Neural cell (in vitro differentiated cells): Measurements from ENCODE around the gene SLC35G6. TPM values are rescaled to one million over a fixed set of nuclear protein-coding genes. Genes with fewer than 3 reads are reported as not detected.

Source experiments
- H2AFZ ChIP-seq: fragments of 200-600, 300-800 bp; sonication (generic), shearing (Covaris generic); 2 replicates; pipeline ENCODE4 v1.6.0; 2014; ENCODE audit warnings: low read depth, mild to moderate bottlenecking, antibody characterized with exemption, low read length, moderate library complexity
- H3F3A ChIP-seq: fragments of 200-600 bp; shearing (Covaris generic); 2 replicates; pipeline ENCODE4 v1.6.1; 2016; ENCODE audit warnings: mild to moderate bottlenecking, moderate library complexity, mixed read lengths, antibody characterized with exemption, low read length; ENCODE audit not compliant: insufficient read depth, poor library complexity, severe bottlenecking
- H3K27ac ChIP-seq: fragments of 200-600, 300-800 bp; sonication (generic), shearing (Covaris generic); 2 replicates; pipeline ENCODE4 v1.5.1; 2014; ENCODE audit warnings: mild to moderate bottlenecking, low read length, moderate library complexity
- H3K27me3 ChIP-seq: fragments of 300-800, 200-600 bp; sonication (generic), shearing (Covaris generic); 2 replicates; pipeline ENCODE4 v1.6.0; 2014; ENCODE audit warnings: mild to moderate bottlenecking, low read depth, low read length, moderate library complexity; ENCODE audit not compliant: insufficient read depth
- H3K36me3 ChIP-seq: fragments of 300-800, 200-600 bp; sonication (generic), shearing (Covaris generic); 2 replicates; pipeline ENCODE4 v1.5.1; 2014; ENCODE audit warnings: mild to moderate bottlenecking, antibody characterized with exemption, low read length, moderate library complexity; ENCODE audit not compliant: insufficient read depth
- H3K4me2 ChIP-seq: fragments of 300-800, 200-600 bp; sonication (generic), shearing (Covaris generic); 2 replicates; pipeline ENCODE4 v1.6.0; 2014; ENCODE audit warnings: mild to moderate bottlenecking, low read length
- H3K4me3 ChIP-seq: fragments of 300-800, 200-600 bp; sonication (generic), shearing (Covaris generic); 2 replicates; pipeline ENCODE4 v1.5.1; 2014; ENCODE audit warnings: mild to moderate bottlenecking, low read length, moderate library complexity
- H3K79me2 ChIP-seq: fragments of 200-600 bp; shearing (Covaris generic); replicated peaks from 2 replicates; pipeline ENCODE4 v1.6.0; 2014; ENCODE audit warnings: mild to moderate bottlenecking, low read length, moderate library complexity; ENCODE audit not compliant: insufficient read depth
- H3K9ac ChIP-seq: fragments of 300-800, 200-600 bp; sonication (generic), shearing (Covaris generic); 2 replicates; pipeline ENCODE4 v1.6.1; 2016; ENCODE audit warnings: mild to moderate bottlenecking, low read length, mixed read lengths
- H3K9me2 ChIP-seq: fragments of 200-600 bp; shearing (Covaris generic); 2 replicates; pipeline ENCODE4 v1.6.1; 2016; ENCODE audit warnings: mild to moderate bottlenecking, low read length, mixed read lengths; ENCODE audit not compliant: insufficient read depth
- H3K9me3 ChIP-seq: fragments of 200-600, 300-800 bp; sonication (generic), shearing (Covaris generic); 2 replicates; pipeline ENCODE4 v1.6.1; 2016; ENCODE audit warnings: mild to moderate bottlenecking, mixed run types, low read length, moderate library complexity, mixed read lengths
- H4K20me1 ChIP-seq: fragments of 200-600 bp; shearing (Covaris generic); 2 replicates; pipeline ENCODE4 v1.6.1; 2016; ENCODE audit warnings: mild to moderate bottlenecking, mixed run types; ENCODE audit not compliant: insufficient read depth
- CTCF ChIP-seq: fragments of 450-650 bp; IDR thresholded peaks from 2 replicates; pipeline ENCODE4 v1.5.1; 2014; ENCODE audit warnings: antibody characterized with exemption, mild to moderate bottlenecking, moderate library complexity; ENCODE audit not compliant: poor library complexity, severe bottlenecking
- EP300 ChIP-seq: fragments of 450-650 bp; conservative IDR thresholded peaks from 2 replicates; pipeline ENCODE4 v1.6.1; 2014; ENCODE audit warnings: antibody characterized with exemption, mild to moderate bottlenecking, moderate library complexity; ENCODE audit not compliant: poor library complexity, severe bottlenecking
- MXI1 ChIP-seq: fragments of 450-650 bp; conservative IDR thresholded peaks from 2 replicates; pipeline ENCODE4 v1.6.1; 2014; ENCODE audit warnings: antibody characterized with exemption, mild to moderate bottlenecking; ENCODE audit not compliant: poor library complexity, severe bottlenecking
- POLR2AphosphoS5 ChIP-seq: IDR thresholded peaks from 2 replicates; pipeline ENCODE4 v1.6.1; 2012
- RAD21 ChIP-seq: fragments of 450-650 bp; conservative IDR thresholded peaks from 2 replicates; pipeline ENCODE4 v1.6.1; 2014; ENCODE audit warnings: antibody characterized with exemption, mild to moderate bottlenecking, moderate library complexity
- REST ChIP-seq: IDR thresholded peaks from 2 replicates; pipeline ENCODE4 v1.6.1; 2012; ENCODE audit warnings: borderline replicate concordance
- SMC3 ChIP-seq: fragments of 450-650 bp; conservative IDR thresholded peaks from 2 replicates; pipeline ENCODE4 v1.6.1; 2014; ENCODE audit warnings: antibody characterized with exemption, mild to moderate bottlenecking, moderate library complexity; ENCODE audit not compliant: poor library complexity
- TAF1 ChIP-seq: IDR thresholded peaks from 2 replicates; pipeline ENCODE4 v1.6.1; 2012; ENCODE audit warnings: low read depth
- polyA plus RNA-seq: library from polyadenylated mRNA; depleted of rRNA; stranded (reverse); fragments of >200 nt; gene quantifications from 2 replicates; pipeline ENCODE4 v1.2.3, GENCODE V29; 2014

SLC35G6 gene
- polyA plus RNA-seq, 1 donor from 2014 or later: not detected

- H3K9me3 ChIP-seq: no peaks in the 10 kb centered on the region
- H2AFZ ChIP-seq: no peak overlapping the region
- peaks cover 53% of the 10 kb centered on the region for H3K79me2 ChIP-seq
- no peak overlapping the region for H3K4me2 ChIP-seq
- H3K27ac ChIP-seq: no peak overlapping the region
- H3F3A ChIP-seq: no peaks in the 10 kb centered on the region
- H3K9me2 ChIP-seq: no peaks in the 10 kb centered on the region
- H3K9ac ChIP-seq: no peak overlapping the region
- H3K36me3 ChIP-seq: no peaks in the 10 kb centered on the region
- no peaks in the 10 kb centered on the region for H3K27me3 ChIP-seq
- no peak for TF ChIP-seq MXI1
- no peak for TF ChIP-seq CTCF
- H4K20me1 ChIP-seq: no peaks in the 10 kb centered on the region
- peak overlapping the region; percentile 91 for H3K4me3 ChIP-seq
Observed at GRCh38 chr17:7476951-7477350, 4.3 kb upstream of the SLC35G6 start.

GRCh38 chr17:7477392-7478275 is 3.6 kb upstream of the SLC35G6 start:
- no peaks in the 10 kb centered on the region for H4K20me1 ChIP-seq
- peak overlapping the region; percentile 97 for H3K27ac ChIP-seq
- H3K9ac ChIP-seq: peak overlapping the region; percentile 98
- peak overlapping the region; percentile 91 for H3K4me3 ChIP-seq
- TF ChIP-seq SMC3: no peak
- no peak for TF ChIP-seq REST
- TF ChIP-seq RAD21: no peak
- no peak for TF ChIP-seq EP300
- TF ChIP-seq POLR2AphosphoS5: peak; percentile 30
- TF ChIP-seq CTCF: no peak
- no peak for TF ChIP-seq TAF1
- H3K36me3 ChIP-seq: no peaks in the 10 kb centered on the region
- H3K79me2 ChIP-seq: peaks cover 53% of the 10 kb centered on the region
- H3K27me3 ChIP-seq: no peaks in the 10 kb centered on the region
- no peaks in the 10 kb centered on the region for H3K9me2 ChIP-seq
- no peaks in the 10 kb centered on the region for H3F3A ChIP-seq
- H3K9me3 ChIP-seq: no peaks in the 10 kb centered on the region
- H3K4me2 ChIP-seq: peak overlapping the region; percentile 94
- no peak overlapping the region for H2AFZ ChIP-seq
